ENCODE measurements around the gene PSMB2. TPM values are rescaled to one million over a fixed set of nuclear protein-coding genes. Genes with fewer than 3 reads are reported as not detected.

The PSMB2 gene
- total and polyA plus RNA-seq, 2 of the 8 experiments (the other 6 are each of a cell fraction or from before 2014, with no cell fraction given) = 91.4 to 101 TPM

GRCh38 chr1:35611655-35612054 is 29.7 kb downstream of the PSMB2 start:
- no peak overlapping the region for H3K4me3 ChIP-seq (ENCODE audit: extremely low read depth in 1 of 4, insufficient read depth in 2 of 4, low read depth in 3 of 4, low read length in 4 of 4)
- no peak overlapping the region for H2BK5ac ChIP-seq (ENCODE audit: low read depth, low read length)
- ChIA-PET CTCF (ENCODE audit: partially characterized antibody) (interaction anchor here (0.6 to 1.4 kb wide), 4 partner anchors 43 to 576 kb away, joined by 3 to 4 read pairs (median 3); no protein-coding TSS in a partner anchor), POLR2A (ENCODE audit: partially characterized antibody) (no interaction called here)
- FAIRE-seq = no peak
- no peak overlapping the region for H2BK15ac ChIP-seq (ENCODE audit: low read length)
- H4K91ac ChIP-seq (replicated peaks; ENCODE audit: insufficient read length, low read length) = no peak overlapping the region
- no peak for DNase-seq (ENCODE audit: low read depth in 1 of 2, low spot score in 2 of 2)
- H2BK12ac ChIP-seq (ENCODE audit: low read depth, low read length) = no peak overlapping the region
- H2AFZ ChIP-seq (ENCODE audit: low read length) = no peak overlapping the region
- H3K27ac ChIP-seq (ENCODE audit: low read depth, low read length) = no peak overlapping the region
- H3K4ac ChIP-seq (replicated peaks; ENCODE audit: insufficient read length, low read depth, low read length) = no peak overlapping the region
- peaks cover 0 to 29% of the 10 kb centered on the region in 2 experiments; a peak in 2 of 4 replicates for H3K79me2 ChIP-seq (ENCODE audit: control insufficient read depth in 1 of 2, insufficient read depth in 2 of 2, low read length in 2 of 2)
- H3K4me2 ChIP-seq (ENCODE audit: insufficient read depth in 1 of 2, low read depth in 2 of 2, low read length in 2 of 2) = no peak overlapping the region
- H4K20me1 ChIP-seq (replicated peaks in 1 of 2; ENCODE audit: control insufficient read depth in 1 of 2, insufficient read depth in 2 of 2, low read length in 2 of 2) = peaks cover 6% of the 10 kb centered on the region in 2 experiments
- no peak overlapping the region for H2BK20ac ChIP-seq (ENCODE audit: low read length)
- H4K5ac ChIP-seq (ENCODE audit: insufficient read length, low read depth, low read length) = no peak overlapping the region
- H4K8ac ChIP-seq (ENCODE audit: extremely low read depth, insufficient read depth, low read length) = no peak overlapping the region
- no peaks in the 10 kb centered on the region for H3K9me3 ChIP-seq (ENCODE audit: insufficient read depth in 2 of 2, low read depth in 1 of 2, low read length in 1 of 2)
- H3K18ac ChIP-seq (ENCODE audit: extremely low read depth, low read length) = no peak overlapping the region
- H3K36me3 ChIP-seq (ENCODE audit: control insufficient read depth in 2 of 4, insufficient read depth in 4 of 4, low read length in 3 of 4) = peaks cover 4 to 34% (median 20%) of the 10 kb centered on the region in 4 experiments; a peak in 6 of 8 replicates
- H2BK120ac ChIP-seq (replicated peaks; ENCODE audit: low read depth, low read length) = no peak overlapping the region
- H3K79me1 ChIP-seq (ENCODE audit: low read depth, low read length) = peaks cover 2% of the 10 kb centered on the region; the same call in 1 of the 2 replicates
- H3K23ac ChIP-seq (ENCODE audit: insufficient read length) = no peak overlapping the region
- no peak overlapping the region for H2AK5ac ChIP-seq (ENCODE audit: low read depth, low read length)
- H3K27me3 ChIP-seq (replicated peaks in 1 of 4; ENCODE audit: control insufficient read depth in 3 of 4, extremely low read depth in 1 of 4, insufficient read depth in 3 of 4, low read length in 3 of 4) = no peaks in the 10 kb centered on the region
- 88% methylated on average over 7 of the region's 7 CpGs; no CpG with 5 or more reads in 1 of the 2 experiments for WGBS, 2 experiments (ENCODE audit: extremely low coverage in 1 of 2, insufficient coverage in 1 of 2, insufficient read length in 1 of 2, insufficient replicate concordance in 2 of 2, low coverage in 1 of 2, low lambda C conversion rate in 2 of 2, missing lambda C conversion rate in 1 of 2)
- no peaks in the 10 kb centered on the region for H3K4me1 ChIP-seq (replicated peaks in 1 of 4; ENCODE audit: control insufficient read depth in 3 of 4, insufficient read depth in 4 of 4, low read length in 3 of 4)
- H3K56ac ChIP-seq (replicated peaks; ENCODE audit: insufficient read length, low read depth, low read length) = no peak overlapping the region
- H3K14ac ChIP-seq (ENCODE audit: insufficient read length) = no peak overlapping the region
- no peak overlapping the region for H3K9ac ChIP-seq (replicated peaks in 1 of 4; ENCODE audit: extremely low read depth in 1 of 4, low read depth in 3 of 4, low read length in 3 of 4)
- no peaks in the 10 kb centered on the region for H3K23me2 ChIP-seq (ENCODE audit: low read depth, low read length)
- no peak for TF ChIP-seq CEBPB (IDR thresholded peaks at IDR 0.05; ENCODE audit: low read depth, low read length)
- no peak for TF ChIP-seq GTF2F1 (IDR thresholded peaks at IDR 0.05; ENCODE audit: borderline replicate concordance, low read depth, low read length)
- TF ChIP-seq GABPA (IDR thresholded peaks at IDR 0.05; ENCODE audit: borderline replicate concordance, insufficient read depth, low read length) = no peak
- TF ChIP-seq EZH2 (IDR thresholded peaks at IDR 0.05; ENCODE audit: low read depth, low read length, severe bottlenecking) = no peak
- TF ChIP-seq SIN3A (conservative IDR thresholded peaks at IDR 0.05 in 1 of 2, IDR thresholded peaks at IDR 0.05 in 1 of 2; ENCODE audit: low read depth in 1 of 2, low read length in 2 of 2) = no peak
- TF ChIP-seq KDM1A (IDR thresholded peaks at IDR 0.05; ENCODE audit: borderline replicate concordance, low read length) = no peak
- no peak for TF ChIP-seq MAFK (IDR thresholded peaks at IDR 0.05; ENCODE audit: low read depth, low read length)

Data from H1 (cell line).